Fibroblast of gingiva (primary cell): Measurements from ENCODE around the gene PET117.
"Not testable (repeated sequence)": the region's sequence is repeated elsewhere in the genome, so short reads cannot be mapped to it uniquely, and the experiment has no call there.

Source experiments
- DNase-seq: peaks from one replicate; pipeline ENCODE4 v3.0.0-alpha.2; 2011; ENCODE audit warnings: low read depth

The PET117 gene

GRCh38 chr20:18164356-18164755 is 26.7 kb downstream of the PET117 start:
- no peak for DNase-seq

- DNase-seq = no peak
These were observed 27.9 kb downstream of the PET117 start for GRCh38 chr20:18165553-18165952.

- no peak for DNase-seq
These were observed 28.7 kb downstream of the PET117 start for GRCh38 chr20:18166241-18166881.

GRCh38 chr20:18166950-18167349 is 29.3 kb downstream of the PET117 start:
- no peak for DNase-seq

GRCh38 chr20:18172379-18172778 is 34.7 kb downstream of the PET117 start:
- no peak for DNase-seq

- DNase-seq = no peak
These were observed 37.4 kb downstream of the PET117 start for GRCh38 chr20:18174906-18175683.

GRCh38 chr20:18176318-18176785 is 38.7 kb downstream of the PET117 start:
- DNase-seq = no peak

- not testable (repeated sequence) for DNase-seq
These were observed 42.7 kb downstream of the PET117 start for GRCh38 chr20:18180366-18180765.

- DNase-seq = no peak
These were observed 43.2 kb downstream of the PET117 start for GRCh38 chr20:18180815-18181214.

GRCh38 chr20:18187020-18187419 is 49.4 kb downstream of the PET117 start:
- peak; percentile 12 for DNase-seq

GRCh38 chr20:18188434-18188833 is 50.8 kb downstream of the PET117 start:
- peak; percentile 42 for DNase-seq

GRCh38 chr20:18190338-18191233 is 52.9 kb downstream of the PET117 start:
- no peak for DNase-seq

- no peak for DNase-seq
These were observed 53.6 kb downstream of the PET117 start for GRCh38 chr20:18191306-18191705.
